Loucy (cell line): ENCODE results near the gene MBD5.

Experiments used
- H2AFZ ChIP-seq: fragments of 200-600 bp; sonication (generic); 2 replicates; pipeline ENCODE4 v1.6.0; 2016; ENCODE audit warnings: antibody characterized with exemption, mild to moderate bottlenecking, low read length, moderate library complexity
- H3F3A ChIP-seq: fragments of 200-600 bp; 2 replicates; pipeline ENCODE4 v1.6.0; 2016; ENCODE audit warnings: antibody characterized with exemption, low read depth, mild to moderate bottlenecking
- H3K27me3 ChIP-seq: fragments of 200-600 bp; sonication (generic); 2 replicates; pipeline ENCODE4 v1.6.1; 2014; ENCODE audit warnings: low read length, mild to moderate bottlenecking; ENCODE audit not compliant: insufficient read depth, poor library complexity, severe bottlenecking
- H3K36me3 ChIP-seq: fragments of 200-600 bp; sonication (generic); 2 replicates; pipeline ENCODE4 v1.6.1; 2016; ENCODE audit warnings: low read length; ENCODE audit not compliant: insufficient read depth
- H3K4me1 ChIP-seq: fragments of 200-600 bp; sonication (generic); 2 replicates; pipeline ENCODE4 v1.5.1; 2014; ENCODE audit warnings: low read length, mild to moderate bottlenecking; ENCODE audit not compliant: insufficient read depth, poor library complexity, severe bottlenecking
- H3K4me2 ChIP-seq: fragments of 200-600 bp; sonication (generic); 2 replicates; pipeline ENCODE4 v1.6.0; 2014; ENCODE audit warnings: antibody characterized with exemption, low read length, low read depth, mild to moderate bottlenecking; ENCODE audit not compliant: poor library complexity, severe bottlenecking
- H3K4me3 ChIP-seq: fragments of 200-600 bp; sonication (generic); 2 replicates; pipeline ENCODE4 v1.5.1; 2014; ENCODE audit warnings: low read length, mild to moderate bottlenecking, mixed read lengths; ENCODE audit not compliant: poor library complexity, severe bottlenecking
- H3K79me2 ChIP-seq: fragments of 200-600 bp; sonication (generic); 2 replicates; pipeline ENCODE4 v1.6.1; 2014; ENCODE audit warnings: low read length; ENCODE audit not compliant: insufficient read depth
- H3K9ac ChIP-seq: fragments of 200-600 bp; sonication (generic); 2 replicates; pipeline ENCODE4 v1.6.0; 2014; ENCODE audit warnings: mild to moderate bottlenecking, low read depth, low read length, moderate library complexity; ENCODE audit not compliant: poor library complexity, severe bottlenecking
- H3K9me2 ChIP-seq: fragments of 200-600 bp; sonication (generic); replicated peaks from 2 replicates; pipeline ENCODE4 v1.6.1; 2016; ENCODE audit warnings: low read depth, low read length, mixed read lengths
- H3K9me3 ChIP-seq: fragments of 200-600 bp; sonication (generic); 2 replicates; pipeline ENCODE4 v1.6.1; 2014; ENCODE audit warnings: mild to moderate bottlenecking, antibody characterized with exemption, low read length, low read depth; ENCODE audit not compliant: insufficient read depth
- H4K20me1 ChIP-seq: fragments of 200-600 bp; sonication (generic); 2 replicates; pipeline ENCODE4 v1.6.0; 2014; ENCODE audit warnings: antibody characterized with exemption, low read length, mild to moderate bottlenecking; ENCODE audit not compliant: insufficient read depth, poor library complexity, severe bottlenecking
- CTCF ChIP-seq: fragments of 200-600 bp; sonication (generic); conservative IDR thresholded peaks from 2 replicates; pipeline ENCODE4 v1.5.1; 2014; ENCODE audit warnings: mild to moderate bottlenecking, antibody characterized with exemption, low read length
- EZH2phosphoT487 ChIP-seq: fragments of 200-600 bp; IDR thresholded peaks from 2 replicates; pipeline ENCODE4 v1.6.1; 2018; ENCODE audit warnings: antibody characterized with exemption, mild to moderate bottlenecking, moderate library complexity, borderline replicate concordance

MBD5 gene

DNA sequence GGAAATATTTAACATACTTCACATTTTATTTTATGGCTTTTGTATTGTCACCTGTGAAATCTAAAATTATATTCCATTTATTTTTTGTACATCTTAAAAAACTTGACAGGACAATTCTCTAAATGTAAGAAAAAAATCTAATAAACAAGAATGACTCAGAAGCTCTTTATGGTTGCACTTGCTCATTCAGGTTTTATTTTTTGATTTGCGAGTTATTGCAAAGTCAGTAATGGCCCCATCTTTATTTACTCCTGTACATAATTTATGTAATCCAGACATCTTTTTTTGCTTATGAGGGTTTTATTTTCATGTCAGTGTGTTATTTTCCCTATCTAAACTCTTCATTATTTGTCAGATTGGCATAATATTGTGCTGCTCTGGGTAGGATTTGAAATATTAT, 145.1 kb downstream of the MBD5 start:
- Histone ChIP-seq H3K4me1 (peaks cover 10% of the 10 kb centered on the region), H3K4me3 (no peak overlapping the region), H3K36me3 (no peaks in the 10 kb centered on the region), H3K27me3 (no peaks in the 10 kb centered on the region), H3F3A (no peaks in the 10 kb centered on the region), H3K9me2 (no peaks in the 10 kb centered on the region), H2AFZ (no peak overlapping the region), H3K79me2 (no peaks in the 10 kb centered on the region), H3K9ac (no peak overlapping the region), H3K4me2 (no peak overlapping the region), H4K20me1 (no peaks in the 10 kb centered on the region), H3K9me3 (no peaks in the 10 kb centered on the region)
- TF ChIP-seq EZH2phosphoT487, result no peak
- TF ChIP-seq CTCF, result no peak

DNA sequence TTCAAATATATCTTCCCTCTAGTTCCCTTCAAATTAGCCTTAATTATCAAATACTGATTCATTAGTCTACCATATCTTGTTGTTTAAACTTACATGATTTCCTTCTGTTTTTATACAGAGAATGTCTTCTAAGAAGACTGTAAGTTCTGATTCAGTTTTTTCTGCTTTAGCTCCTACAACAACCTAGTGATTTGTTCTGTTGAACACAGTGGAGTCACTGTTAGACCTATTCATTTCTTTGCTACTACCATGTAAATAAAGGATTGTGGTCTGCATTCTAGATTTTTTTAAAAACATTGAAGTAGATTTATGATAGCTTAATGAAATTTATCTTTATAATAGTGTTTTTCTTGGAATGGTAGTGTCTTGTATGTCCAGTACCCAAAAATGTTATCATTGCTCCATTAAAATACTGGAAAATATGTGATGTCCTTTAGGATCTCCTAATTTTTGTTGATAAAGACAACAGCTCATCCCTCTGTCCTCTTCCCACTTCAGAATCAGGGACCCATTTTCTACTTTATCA, 146.4 kb downstream of the MBD5 start:
- TF ChIP-seq CTCF, result no peak
- TF ChIP-seq EZH2phosphoT487, result no peak
- H3K4me3 ChIP-seq, result no peak overlapping the region
- H2AFZ ChIP-seq, result no peak overlapping the region
- H3K9ac ChIP-seq, result no peak overlapping the region
- H3K79me2 ChIP-seq, result no peaks in the 10 kb centered on the region
- no peaks in the 10 kb centered on the region for H3F3A ChIP-seq
- no peaks in the 10 kb centered on the region for H3K9me3 ChIP-seq
- peaks cover 6% of the 10 kb centered on the region for H3K4me1 ChIP-seq
- no peaks in the 10 kb centered on the region for H4K20me1 ChIP-seq
- H3K9me2 ChIP-seq, result no peaks in the 10 kb centered on the region
- no peak overlapping the region for H3K4me2 ChIP-seq
- no peaks in the 10 kb centered on the region for H3K27me3 ChIP-seq
- no peaks in the 10 kb centered on the region for H3K36me3 ChIP-seq

DNA sequence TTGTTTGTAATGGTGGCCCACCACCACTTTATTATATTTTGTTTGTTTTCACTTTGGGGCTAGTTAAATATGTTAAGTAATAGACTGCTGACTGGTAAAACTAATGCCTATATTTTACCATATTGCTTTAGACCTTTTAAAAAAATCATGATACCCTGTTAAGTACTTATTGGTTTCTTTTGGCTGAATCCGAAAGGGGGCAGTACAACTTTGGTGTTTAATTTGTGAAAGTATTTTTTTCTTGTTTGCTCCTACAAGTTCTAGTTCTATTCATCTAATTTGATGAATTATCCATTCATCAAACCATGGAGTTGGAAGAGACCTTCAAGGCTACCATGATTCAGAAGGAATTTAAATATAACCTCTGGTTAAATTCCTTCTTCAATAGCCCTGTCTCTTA, 147.0 kb downstream of the MBD5 start:
- Histone ChIP-seq H3K4me3 (no peak overlapping the region), H3F3A (no peaks in the 10 kb centered on the region), H3K4me2 (no peak overlapping the region), H3K9ac (no peak overlapping the region), H4K20me1 (no peaks in the 10 kb centered on the region), H3K79me2 (no peaks in the 10 kb centered on the region), H3K9me2 (no peaks in the 10 kb centered on the region), H2AFZ (no peak overlapping the region), H3K27me3 (no peaks in the 10 kb centered on the region), H3K4me1 (peaks cover 1% of the 10 kb centered on the region), H3K9me3 (no peaks in the 10 kb centered on the region), H3K36me3 (no peaks in the 10 kb centered on the region)
- TF ChIP-seq CTCF, result no peak
- no peak for TF ChIP-seq EZH2phosphoT487
